SK-N-DZ (cell line): ENCODE measurements around the gene MAP2K2.

Experiments used
- DNase-seq: peaks from one replicate; pipeline ENCODE4 v3.0.0-alpha.2; 2015; ENCODE audit warnings: low spot score
- small RNA-seq, 2 experiments: library from RNA; depleted of rRNA; stranded (forward); fragments of <200 nt; gene quantifications; one replicate each; pipeline ENCODE3, GENCODE V24; 2014

Gene MAP2K2

DNA sequence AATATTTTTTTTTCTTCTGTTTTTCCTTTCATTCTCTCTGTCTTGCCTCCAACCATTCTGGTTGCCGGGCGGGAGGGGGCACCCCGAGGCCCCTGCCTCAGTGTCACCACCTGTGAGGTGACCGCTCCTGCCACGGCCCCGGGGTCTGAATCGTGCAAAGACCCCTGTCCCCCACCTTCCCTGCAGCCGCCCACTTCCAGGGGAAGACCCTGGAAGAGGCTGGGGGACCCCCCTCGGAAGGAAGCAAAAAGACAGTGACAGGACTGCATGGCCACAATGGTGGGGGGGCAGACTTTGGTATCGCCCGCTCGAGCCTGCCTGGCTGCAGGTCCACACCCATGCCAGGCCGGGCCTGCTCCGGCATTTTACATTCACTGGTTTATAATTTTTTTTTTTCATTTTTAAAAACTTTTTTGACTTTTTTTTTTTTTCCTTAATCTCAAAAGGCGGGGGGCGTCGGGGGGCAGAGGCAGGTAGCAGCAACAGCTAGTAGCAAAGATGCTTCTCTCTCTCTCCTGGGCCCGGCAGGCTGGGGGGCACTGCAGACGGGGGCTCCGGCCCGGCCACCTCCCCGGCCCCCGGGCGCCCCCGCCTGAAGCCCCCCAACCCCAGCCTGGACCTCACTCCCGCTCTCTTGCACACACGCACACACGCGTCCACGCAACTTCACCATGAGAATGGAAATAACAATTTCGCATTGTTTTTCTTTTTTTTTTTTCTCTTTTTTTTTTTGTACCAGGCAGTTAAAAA is 79.8 kb downstream of the MAP2K2 start:
- DNase-seq, result no peak

DNA sequence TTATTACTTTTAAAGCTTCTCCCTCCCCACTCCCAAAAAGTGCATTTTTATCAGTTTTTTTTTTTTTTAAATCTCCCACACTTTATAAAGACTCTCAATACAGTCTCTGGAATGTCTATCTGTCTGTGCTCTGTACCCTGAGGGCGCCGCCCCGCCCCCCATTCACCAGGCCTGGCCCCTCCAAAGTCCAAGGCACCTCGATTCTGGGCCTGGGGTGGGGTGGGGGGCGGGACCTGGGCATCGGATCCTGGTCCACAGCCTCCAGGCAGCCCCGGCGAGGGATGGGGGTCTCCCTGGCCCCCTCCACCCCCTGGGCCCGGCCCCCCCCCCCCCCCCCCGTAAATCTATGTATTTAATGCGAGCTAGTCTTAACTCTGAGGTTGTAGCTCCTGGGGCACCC is 80.5 kb downstream of the MAP2K2 start:
- DNase-seq, result no peak

DNA sequence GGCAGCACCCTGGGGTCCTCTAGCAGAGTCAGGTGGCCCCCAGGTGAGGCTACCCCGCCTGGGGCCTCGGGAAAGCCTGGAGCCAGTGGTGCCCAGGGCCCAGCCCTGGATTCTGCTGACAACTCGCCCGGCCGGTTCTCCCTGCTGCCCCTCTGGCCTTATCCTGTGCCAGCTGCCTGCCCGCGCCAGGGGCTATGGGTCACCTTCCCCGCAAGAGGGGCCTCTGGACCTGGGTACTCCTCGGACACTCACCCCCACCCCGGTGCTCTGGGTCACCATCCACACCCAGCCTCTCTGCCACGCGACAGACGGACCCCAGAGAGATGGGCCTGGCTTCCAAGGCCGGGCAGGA is 81.2 kb downstream of the MAP2K2 start:
- no peak for DNase-seq

DNA sequence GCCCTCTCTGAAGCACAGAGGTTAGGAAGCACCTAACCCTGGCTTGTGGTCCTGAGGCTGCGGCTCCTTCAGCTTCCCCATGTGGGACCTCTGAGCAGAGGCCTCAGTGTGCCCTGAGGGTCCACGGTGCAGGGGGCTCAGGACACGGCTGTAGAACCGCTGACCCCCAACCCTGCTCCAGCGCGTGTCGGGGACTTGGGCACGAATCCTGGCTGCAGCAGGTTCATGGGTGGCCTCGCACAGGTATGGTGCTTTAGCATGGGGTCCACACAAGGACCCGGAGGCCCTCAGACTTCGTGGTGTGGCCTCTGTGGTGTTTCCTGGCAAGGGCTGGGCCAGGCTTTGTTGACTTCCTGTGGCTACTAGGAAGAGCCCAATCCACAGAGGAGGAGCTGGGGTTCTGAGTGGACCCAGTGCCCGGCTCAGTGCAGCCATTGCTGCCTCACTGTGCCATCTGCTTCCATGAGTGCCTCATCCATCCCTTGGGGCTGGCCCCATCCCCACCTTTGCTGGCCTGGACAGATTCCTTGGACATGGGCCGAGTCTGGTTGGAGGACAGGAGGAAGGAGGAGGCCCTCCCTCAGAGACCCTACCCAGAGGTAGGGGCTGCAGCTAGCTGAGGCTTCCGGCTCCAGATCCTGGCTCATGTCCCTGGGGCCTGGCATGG is 81.7 kb downstream of the MAP2K2 start:
- no peak for DNase-seq

Small RNA genes within 50 kb of the gene (small RNA-seq; reads per million reads assigned to genes)
- gene RF00017, result 0 reads per million in 2 experiments
